GM12865 (cell line): ENCODE measurements around the gene DDA1.
"Not testable (repeated sequence)": the region's sequence is repeated elsewhere in the genome, so short reads cannot be mapped to it uniquely, and the experiment has no call there.

Experiments
- DNase-seq: peaks from one replicate; pipeline ENCODE4 v3.0.0; 2010; ENCODE audit warnings: low read depth
- H3K4me3 ChIP-seq: 2 replicates; pipeline ENCODE4 v1.5.1; 2011; ENCODE audit warnings: mild to moderate bottlenecking, low read depth, low read length, control low read depth
- CTCF ChIP-seq: IDR thresholded peaks from 2 replicates; pipeline ENCODE4 v1.5.1; 2011; ENCODE audit warnings: low read length, control low read depth, low read depth, inconsistent platforms; ENCODE audit not compliant: insufficient read depth; ENCODE audit errors: missing control alignments

The DDA1 gene

GRCh38 chr19:17266026-17266425 is 43.3 kb upstream of the DDA1 start:
- TF ChIP-seq CTCF: no peak
- DNase-seq: no peak
- H3K4me3 ChIP-seq: peak overlapping the region; percentile 55; the same call in 1 of the 2 replicates

DNA sequence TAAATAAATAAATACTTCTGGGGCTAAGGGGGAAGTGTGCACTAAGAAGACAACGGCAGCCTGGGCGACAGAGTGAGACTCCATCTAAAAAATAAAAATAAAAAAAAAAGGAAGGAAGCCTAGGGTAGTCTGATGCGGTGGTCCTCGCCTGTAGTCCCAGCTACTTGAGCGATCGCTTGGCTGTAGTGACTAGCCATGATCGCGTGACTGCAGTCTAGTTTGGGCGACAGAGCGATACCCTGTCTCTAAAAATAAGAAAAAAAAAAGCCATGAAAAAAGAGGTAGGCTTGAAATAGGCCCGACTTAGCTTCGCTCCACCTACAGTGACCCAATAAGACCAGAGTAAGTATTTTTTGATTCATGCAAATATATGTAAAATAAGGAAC is 42.8 kb upstream of the DDA1 start:
- no peak for DNase-seq
- peak overlapping the region; percentile 55 for H3K4me3 ChIP-seq
- no peak for TF ChIP-seq CTCF

DNA sequence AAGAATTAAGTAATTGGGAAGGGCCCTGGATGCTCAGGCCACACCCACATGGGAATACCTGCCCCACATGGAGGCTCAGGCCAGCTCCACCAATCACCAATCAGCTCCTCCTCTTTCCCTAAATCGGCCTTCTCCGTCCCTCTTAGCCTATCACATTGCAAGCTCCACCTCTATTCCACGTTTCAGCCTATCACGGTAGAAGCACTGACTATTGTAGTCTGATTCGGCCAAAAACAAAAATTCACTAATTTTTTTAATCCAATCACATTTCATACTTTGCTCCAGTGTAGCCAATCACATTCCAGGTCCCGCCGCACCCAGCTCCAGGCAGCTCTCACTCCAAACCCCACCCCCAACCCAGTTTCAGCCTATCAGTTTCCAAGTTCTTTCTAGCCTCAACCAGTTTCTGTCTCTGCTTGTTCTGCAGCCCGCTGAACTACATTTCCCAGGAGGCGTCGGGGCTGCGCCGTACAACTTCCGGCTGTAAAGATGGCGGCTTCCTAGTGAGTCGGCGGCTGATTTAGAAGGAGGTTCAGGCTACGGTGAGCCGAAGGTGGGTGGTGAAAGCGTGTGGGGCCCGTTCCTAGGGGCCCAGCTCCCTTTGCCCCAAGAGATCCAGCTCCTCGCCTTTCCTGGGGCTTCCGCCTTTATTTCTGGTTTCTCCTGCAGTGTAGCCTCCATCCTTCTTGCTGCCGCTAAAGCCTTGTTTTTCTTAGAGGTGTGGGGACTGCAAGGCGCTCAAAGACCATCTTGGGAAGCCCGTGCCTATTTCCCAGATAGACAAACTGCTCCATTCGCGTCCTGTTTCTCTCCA is 42.2 kb upstream of the DDA1 start, which contains the start of gene BABAM1:
Gene BABAM1, plus strand, starts transcription at position 469 of the 814 bp plus-strand sequence. CDS start 1,364 bp downstream, outside the sequence.
- TF ChIP-seq CTCF: no peak
- H3K4me3 ChIP-seq: peak within 1 kb of the TSS; percentile 95
- DNase-seq: peak; percentile 100

GRCh38 chr19:17268754-17269153 is 40.6 kb upstream of the DDA1 start:
- DNase-seq: no peak
- H3K4me3 ChIP-seq: no peak overlapping the region
- TF ChIP-seq CTCF: no peak

GRCh38 chr19:17274892-17275291 is 34.5 kb upstream of the DDA1 start:
- H3K4me3 ChIP-seq, DNase-seq: not testable (repeated sequence)

DNA sequence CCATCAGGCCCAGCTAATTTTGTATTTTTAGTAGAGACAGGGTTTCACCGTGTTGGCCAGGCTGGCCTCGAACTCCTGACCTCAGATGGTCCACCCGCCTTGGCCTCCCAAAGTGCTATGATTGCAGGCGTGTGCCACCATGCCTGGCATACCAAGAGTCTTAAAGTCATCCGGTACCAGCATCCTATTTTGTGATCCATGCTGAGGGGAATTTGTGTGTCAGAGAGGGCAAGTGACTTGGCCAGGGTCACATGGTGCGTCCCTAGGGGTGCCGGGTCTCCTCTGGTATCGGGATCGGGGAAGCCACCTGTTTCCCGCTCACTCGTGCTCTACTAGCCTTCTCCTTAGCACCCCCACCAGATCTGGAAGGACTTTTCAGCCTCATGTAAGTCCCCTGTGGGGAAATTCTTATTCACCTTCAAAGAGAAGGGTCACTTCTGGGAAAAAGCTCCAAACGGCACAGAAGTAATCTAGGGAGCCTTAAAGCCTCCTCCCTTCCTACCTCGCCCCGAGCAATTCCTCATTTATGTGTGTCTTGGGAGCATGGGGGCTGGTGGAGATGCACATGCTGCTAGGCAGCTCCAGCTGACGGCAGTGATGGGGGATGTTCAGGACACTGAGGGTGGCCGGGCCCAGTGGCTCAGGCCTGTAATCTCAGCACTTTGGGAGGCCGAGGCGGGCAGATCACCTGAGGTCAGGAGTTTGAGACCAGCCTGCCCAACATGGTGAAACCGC is 33.8 kb upstream of the DDA1 start:
- TF ChIP-seq CTCF: no peak
- H3K4me3 ChIP-seq: no peak overlapping the region
- DNase-seq: no peak

- no peak for TF ChIP-seq CTCF
- DNase-seq: no peak
- H3K4me3 ChIP-seq: no peak overlapping the region
Observed at GRCh38 chr19:17279436-17279835, 29.9 kb upstream of the DDA1 start.
